ENCODE results near the gene ATG4C. TPM values are rescaled to one million over a fixed set of nuclear protein-coding genes. Genes with fewer than 3 reads are reported as not detected.

ATG4C gene
- total and polyA plus RNA-seq, 11 donors = 4.0 to 14.2 (median 8.9) TPM

DNA sequence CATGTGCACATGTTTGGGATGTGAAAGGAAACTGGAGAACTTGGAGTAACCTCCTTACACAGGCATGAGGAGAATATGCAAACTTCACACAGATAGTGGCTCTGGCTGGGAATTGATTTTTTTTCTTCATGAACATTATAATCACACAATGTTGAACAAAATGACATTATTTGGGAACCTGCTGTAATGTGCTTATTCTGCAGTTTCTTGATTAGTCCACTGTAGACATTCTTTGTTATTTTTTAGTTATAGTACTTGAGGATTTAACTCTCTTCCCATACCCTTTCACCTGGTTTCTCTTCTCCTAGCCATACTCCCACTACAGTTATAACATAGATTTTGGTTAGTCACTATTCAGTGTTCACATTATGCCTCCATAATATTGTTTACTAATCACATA is 68.3 kb downstream of the ATG4C start:
- Histone ChIP-seq H3K9me3 (no peaks in the 10 kb centered on the region), H3K4me3 (no peak overlapping the region), H3K27me3 (no peaks in the 10 kb centered on the region), H3K4me1 (no peaks in the 10 kb centered on the region), H3K36me3 (peaks cover 0 to 29% (median 3%) of the 10 kb centered on the region in 9 donors), H3K27ac (no peak overlapping the region)
- DNase-seq (no peak), ATAC-seq (no peak)
- intact Hi-C loops (cut with DNase I) = no loop called here
- TF ChIP-seq CTCF (IDR thresholded peaks at IDR 0.05) (no peak), POLR2A (IDR thresholded peaks at IDR 0.05) (no peak)

GRCh38 chr1:62856960-62857359 is 73.0 kb downstream of the ATG4C start:
- no peak for DNase-seq
- Histone ChIP-seq H3K4me1 (no peaks in the 10 kb centered on the region), H3K36me3 (peaks cover 0 to 43% (median 9%) of the 10 kb centered on the region in 9 donors), H3K27ac (no peak overlapping the region), H3K4me3 (no peak overlapping the region), H3K9me3 (no peaks in the 10 kb centered on the region), H3K27me3 (no peaks in the 10 kb centered on the region)
- TF ChIP-seq CTCF (IDR thresholded peaks at IDR 0.05) = no peak
- TF ChIP-seq POLR2A (IDR thresholded peaks at IDR 0.05) = no peak
- 86 to 92% (median 88%) methylated on average over 9 of the region's 9 CpGs for WGBS, 4 donors
- ATAC-seq = no peak
- intact Hi-C loops (cut with DNase I) = no loop called here

DNA sequence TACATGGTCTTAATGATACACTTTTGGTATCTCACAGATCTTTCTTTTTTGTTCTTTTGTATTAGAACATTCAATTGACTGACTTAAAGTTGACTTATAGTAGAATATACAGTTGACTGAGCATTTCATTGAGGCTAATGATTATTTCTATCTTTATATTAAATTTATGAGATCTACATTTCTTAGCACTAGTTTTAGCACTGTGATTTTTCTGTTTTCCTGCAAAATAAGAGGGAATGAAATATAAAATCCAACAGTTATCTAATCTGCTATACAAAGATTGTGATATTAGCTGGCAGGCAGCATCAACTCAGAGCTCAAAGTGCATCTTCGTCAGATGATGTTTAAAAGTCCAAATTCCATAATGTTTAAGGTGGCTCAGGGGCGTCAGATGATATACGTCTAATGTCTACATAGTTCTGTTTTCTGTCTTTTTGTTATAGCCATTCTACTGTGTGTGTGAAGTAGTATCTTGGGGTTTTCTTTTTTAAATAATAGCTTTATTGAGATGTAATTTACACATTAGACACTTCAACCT is 85.4 kb downstream of the ATG4C start:
- Histone ChIP-seq H3K36me3 (peaks cover 0 to 4% (median 0%) of the 10 kb centered on the region in 9 donors), H3K4me3 (no peak overlapping the region), H3K9me3 (no peaks in the 10 kb centered on the region), H3K27ac (no peak overlapping the region), H3K4me1 (no peaks in the 10 kb centered on the region), H3K27me3 (peaks cover 0 to 11% (median 0%) of the 10 kb centered on the region in 9 donors)
- WGBS, 4 donors = 84 to 87% (median 86%) methylated on average over 3 of the region's 3 CpGs
- intact Hi-C loops (cut with DNase I) = no loop called here
- ATAC-seq (no peak), DNase-seq (no peak)
- TF ChIP-seq POLR2A (IDR thresholded peaks at IDR 0.05) (no peak), CTCF (IDR thresholded peaks at IDR 0.05) (no peak)

GRCh38 chr1:62870148-62870547 is 86.2 kb downstream of the ATG4C start:
- Histone ChIP-seq H3K4me1 (no peaks in the 10 kb centered on the region), H3K27ac (no peak overlapping the region), H3K27me3 (peaks cover 0 to 11% (median 0%) of the 10 kb centered on the region in 9 donors), H3K4me3 (no peak overlapping the region), H3K36me3 (no peaks in the 10 kb centered on the region), H3K9me3 (no peaks in the 10 kb centered on the region)
- TF ChIP-seq POLR2A (IDR thresholded peaks at IDR 0.05) (no peak), CTCF (IDR thresholded peaks at IDR 0.05) (no peak)
- intact Hi-C loops (cut with DNase I) = no loop called here
- DNase-seq (no peak), ATAC-seq (no peak)
- 93 to 98% (median 96%) methylated on average over 1 of the region's 1 CpG for WGBS, 4 donors
